Central memory CD8-positive, alpha-beta T cell (primary cell): ENCODE results near the gene GLS.

ENCODE experiments used
- ATAC-seq: fragments of 150-1000 bp; cut with Tn5 transposase; replicated peaks from 2 replicates; pipeline ENCODE4 v1.10.0; 2022; ENCODE audit warnings: mild to moderate bottlenecking, moderate FRiP score, moderate number of reproducible peaks; ENCODE audit not compliant: poor library complexity, severe bottlenecking; ENCODE audit errors: extremely low read depth
- DNase-seq, 2 donors: peaks; one replicate each; pipeline ENCODE4 v3.0.0; 2021; ENCODE audit warnings: low spot score in 2 of 2
- H3K27ac Mint-ChIP-seq: one replicate; pipeline ENCODE4 v1.8.0; 2022; ENCODE audit warnings: low read depth, mild to moderate bottlenecking, moderate library complexity, mixed read lengths
- H3K27me3 Mint-ChIP-seq: one replicate; pipeline ENCODE4 v1.8.0; 2022; ENCODE audit warnings: mixed read lengths
- H3K36me3 Mint-ChIP-seq: one replicate; pipeline ENCODE4 v1.8.0; 2022; ENCODE audit warnings: mild to moderate bottlenecking, moderate library complexity, mixed read lengths; ENCODE audit not compliant: insufficient read depth
- H3K4me1 Mint-ChIP-seq: one replicate; pipeline ENCODE4 v1.8.0; 2022; ENCODE audit warnings: mixed read lengths
- H3K4me3 Mint-ChIP-seq: one replicate; pipeline ENCODE4 v1.8.0; 2022; ENCODE audit warnings: mild to moderate bottlenecking, moderate library complexity, mixed read lengths
- H3K9me3 Mint-ChIP-seq: one replicate; pipeline ENCODE4 v1.8.0; 2022; ENCODE audit warnings: mixed read lengths

GLS gene

GRCh38 chr2:190904640-190905261, 24.1 kb downstream of the GLS start:
- H3K9me3 Mint-ChIP-seq = no peaks in the 10 kb centered on the region
- peaks cover 57% of the 10 kb centered on the region for H3K36me3 Mint-ChIP-seq
- DNase-seq (no peak), ATAC-seq (no peak)
- H3K4me1 Mint-ChIP-seq = peaks cover 22% of the 10 kb centered on the region
- no peaks in the 10 kb centered on the region for H3K27me3 Mint-ChIP-seq
- no peak overlapping the region for H3K27ac Mint-ChIP-seq
- no peak overlapping the region for H3K4me3 Mint-ChIP-seq

- ATAC-seq = no peak
- peaks cover 28% of the 10 kb centered on the region for H3K4me1 Mint-ChIP-seq
- no peak for DNase-seq
Measured at GRCh38 chr2:190908532-190908931, 27.9 kb downstream of the GLS start.

DNA sequence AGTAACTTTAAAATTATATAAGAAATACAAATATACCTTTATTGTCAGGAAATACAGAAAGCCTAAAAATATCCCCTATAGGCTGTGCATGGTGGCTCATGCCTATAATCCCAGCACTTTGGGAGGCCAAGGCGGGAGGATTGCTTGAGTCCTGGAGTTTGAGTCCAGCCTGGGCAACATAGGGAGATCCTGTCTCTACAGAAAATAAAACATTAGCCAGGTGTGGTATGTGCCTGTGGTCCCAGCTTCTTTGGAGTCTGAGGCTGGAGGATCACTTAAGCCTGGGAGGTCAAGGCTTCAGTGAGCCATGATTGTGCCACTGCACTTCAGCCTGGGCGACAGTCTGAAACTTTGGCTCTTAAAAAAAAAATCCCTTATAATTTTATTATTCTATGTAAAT, 29.1 kb downstream of the GLS start:
- Mint-ChIP-seq H3K36me3 (peaks cover 48% of the 10 kb centered on the region), H3K9me3 (no peaks in the 10 kb centered on the region), H3K27ac (no peak overlapping the region), H3K4me3 (no peak overlapping the region), H3K27me3 (no peaks in the 10 kb centered on the region), H3K4me1 (peaks cover 32% of the 10 kb centered on the region)
- ATAC-seq (no peak), DNase-seq (no peak)

More at GRCh38 chr2:190908532-190908931, 27.9 kb downstream of the GLS start:
- Mint-ChIP-seq H3K4me3 (no peak overlapping the region), H3K9me3 (no peaks in the 10 kb centered on the region), H3K36me3 (peaks cover 53% of the 10 kb centered on the region), H3K27me3 (no peaks in the 10 kb centered on the region), H3K27ac (no peak overlapping the region)

GRCh38 chr2:190910341-190911136, 29.9 kb downstream of the GLS start:
- DNase-seq = no peak
- ATAC-seq = no peak
- H3K27me3 Mint-ChIP-seq = no peaks in the 10 kb centered on the region
- H3K36me3 Mint-ChIP-seq = peaks cover 45% of the 10 kb centered on the region
- no peak overlapping the region for H3K4me3 Mint-ChIP-seq
- no peaks in the 10 kb centered on the region for H3K9me3 Mint-ChIP-seq
- no peak overlapping the region for H3K27ac Mint-ChIP-seq
- peaks cover 30% of the 10 kb centered on the region for H3K4me1 Mint-ChIP-seq

- H3K36me3 Mint-ChIP-seq = peaks cover 50% of the 10 kb centered on the region
Measured at GRCh38 chr2:190911813-190912212, 31.2 kb downstream of the GLS start.

GRCh38 chr2:190912726-190913125, 32.1 kb downstream of the GLS start:
- Mint-ChIP-seq H3K27ac (no peak overlapping the region), H3K9me3 (no peaks in the 10 kb centered on the region), H3K27me3 (no peaks in the 10 kb centered on the region), H3K4me1 (peaks cover 30% of the 10 kb centered on the region), H3K4me3 (no peak overlapping the region), H3K36me3 (peaks cover 50% of the 10 kb centered on the region)
- ATAC-seq (no peak), DNase-seq (no peak)

More at GRCh38 chr2:190911813-190912212, 31.2 kb downstream of the GLS start:
- no peaks in the 10 kb centered on the region for H3K27me3 Mint-ChIP-seq
- peak overlapping the region; percentile 49 for H3K27ac Mint-ChIP-seq
- peak; percentile 70 for ATAC-seq
- peak overlapping the region; percentile 23 for H3K4me3 Mint-ChIP-seq
- DNase-seq = no peak
- no peaks in the 10 kb centered on the region for H3K9me3 Mint-ChIP-seq
- peaks cover 33% of the 10 kb centered on the region for H3K4me1 Mint-ChIP-seq

GRCh38 chr2:190913725-190914124, 33.1 kb downstream of the GLS start:
- H3K27ac Mint-ChIP-seq = no peak overlapping the region
- no peaks in the 10 kb centered on the region for H3K9me3 Mint-ChIP-seq
- peaks cover 35% of the 10 kb centered on the region for H3K4me1 Mint-ChIP-seq
- H3K36me3 Mint-ChIP-seq = peaks cover 51% of the 10 kb centered on the region
- no peaks in the 10 kb centered on the region for H3K27me3 Mint-ChIP-seq
- ATAC-seq = no peak
- no peak overlapping the region for H3K4me3 Mint-ChIP-seq
- no peak for DNase-seq

DNA sequence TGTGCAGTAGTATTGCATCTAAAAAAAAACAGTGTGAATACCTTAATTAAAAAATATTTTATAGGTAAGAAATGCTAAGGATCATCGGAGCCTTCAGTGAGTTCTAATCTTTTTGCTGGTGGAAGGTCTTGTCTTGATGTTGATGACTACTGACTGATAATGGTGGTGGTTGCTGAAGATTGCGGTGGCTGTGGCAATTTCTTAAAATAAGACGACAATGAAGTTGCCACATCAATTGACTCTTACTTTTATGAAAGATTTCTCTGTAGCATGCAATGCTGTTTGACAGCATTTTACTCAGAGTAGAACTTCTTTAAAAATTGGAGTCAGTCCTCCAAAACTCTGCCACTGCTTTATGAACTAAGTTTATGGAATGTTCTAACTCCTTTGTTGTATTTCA, 36.2 kb downstream of the GLS start:
- H3K36me3 Mint-ChIP-seq = peaks cover 44% of the 10 kb centered on the region
- no peak overlapping the region for H3K4me3 Mint-ChIP-seq
- DNase-seq (no peak), ATAC-seq (no peak)
- no peak overlapping the region for H3K27ac Mint-ChIP-seq
- H3K27me3 Mint-ChIP-seq = no peaks in the 10 kb centered on the region
- H3K9me3 Mint-ChIP-seq = no peaks in the 10 kb centered on the region
- peaks cover 26% of the 10 kb centered on the region for H3K4me1 Mint-ChIP-seq

GRCh38 chr2:190920085-190920484, 39.5 kb downstream of the GLS start:
- H3K36me3 Mint-ChIP-seq = peaks cover 54% of the 10 kb centered on the region
- no peak for ATAC-seq
- H3K27me3 Mint-ChIP-seq = no peaks in the 10 kb centered on the region
- no peak overlapping the region for H3K27ac Mint-ChIP-seq
- H3K9me3 Mint-ChIP-seq = no peaks in the 10 kb centered on the region
- peaks cover 33% of the 10 kb centered on the region for H3K4me1 Mint-ChIP-seq
- no peak overlapping the region for H3K4me3 Mint-ChIP-seq
- DNase-seq = no peak

- Mint-ChIP-seq H3K4me3 (no peak overlapping the region), H3K27me3 (no peaks in the 10 kb centered on the region), H3K36me3 (peaks cover 54% of the 10 kb centered on the region), H3K27ac (peak overlapping the region; percentile 9), H3K4me1 (peaks cover 27% of the 10 kb centered on the region), H3K9me3 (no peaks in the 10 kb centered on the region)
- ATAC-seq (no peak), DNase-seq (no peak)
Measured at GRCh38 chr2:190922376-190922775, 41.8 kb downstream of the GLS start.

- peaks cover 64% of the 10 kb centered on the region for H3K36me3 Mint-ChIP-seq
- H3K27me3 Mint-ChIP-seq = no peaks in the 10 kb centered on the region
- H3K9me3 Mint-ChIP-seq = no peaks in the 10 kb centered on the region
- no peak for ATAC-seq
- no peak for DNase-seq
- peak overlapping the region; percentile 10 for H3K27ac Mint-ChIP-seq
- H3K4me3 Mint-ChIP-seq = no peak overlapping the region
- peaks cover 14% of the 10 kb centered on the region for H3K4me1 Mint-ChIP-seq
Measured at GRCh38 chr2:190927301-190927700, 46.7 kb downstream of the GLS start.

DNA sequence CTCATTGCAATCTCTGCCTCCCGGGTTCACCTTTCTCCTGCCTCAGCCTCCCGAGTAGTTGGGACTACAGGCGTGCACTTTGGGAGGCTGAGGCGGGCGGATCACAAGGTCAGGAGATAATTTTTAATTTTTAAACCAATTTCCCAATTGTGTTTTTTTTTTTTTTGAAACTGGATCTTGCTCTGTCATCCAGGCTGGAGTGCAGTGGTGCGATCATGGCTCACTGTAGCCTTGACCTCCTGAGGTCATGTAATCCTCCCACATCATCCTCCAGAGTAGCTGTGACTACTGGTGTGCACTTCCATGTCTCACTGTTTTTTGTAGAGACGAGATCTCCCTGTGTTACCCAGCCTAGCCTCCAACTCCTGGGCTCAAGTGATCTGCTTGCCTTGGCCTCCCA, 49.3 kb downstream of the GLS start:
- no peaks in the 10 kb centered on the region for H3K27me3 Mint-ChIP-seq
- H3K4me1 Mint-ChIP-seq = peaks cover 6% of the 10 kb centered on the region
- no peaks in the 10 kb centered on the region for H3K9me3 Mint-ChIP-seq
- ATAC-seq (no peak), DNase-seq (no peak)
- H3K27ac Mint-ChIP-seq = no peak overlapping the region
- no peak overlapping the region for H3K4me3 Mint-ChIP-seq
- H3K36me3 Mint-ChIP-seq = peaks cover 52% of the 10 kb centered on the region

- peaks cover 49% of the 10 kb centered on the region for H3K36me3 Mint-ChIP-seq
- no peaks in the 10 kb centered on the region for H3K9me3 Mint-ChIP-seq
- H3K27me3 Mint-ChIP-seq = no peaks in the 10 kb centered on the region
- DNase-seq (no peak), ATAC-seq (no peak)
- no peak overlapping the region for H3K27ac Mint-ChIP-seq
- H3K4me1 Mint-ChIP-seq = peaks cover 6% of the 10 kb centered on the region
- H3K4me3 Mint-ChIP-seq = no peak overlapping the region
Measured at GRCh38 chr2:190930411-190930810, 49.8 kb downstream of the GLS start.
